IMR-90 (cell line): Measurements from ENCODE around the gene OR10AD1. TPM values are rescaled to one million over a fixed set of nuclear protein-coding genes. Genes with fewer than 3 reads are reported as not detected.

Source experiments
- ATAC-seq: fragments of 200-7000 bp; cut with Tn5 transposase; 2 replicates; pipeline ENCODE4 v1.9.1; 2020; ENCODE audit warnings: low read depth, mild to moderate bottlenecking, moderate library complexity
- BruUV-seq: library from RNA; stranded (reverse); fragments of 400-500 nt; replicated peaks from 2 replicates; lab custom pipeline; 2021; lab: Mats Ljungman, UMichigan
- CTCF ChIA-PET: fragments of 300-600 bp; formaldehyde crosslinking; extraction: SDS; loops from one replicate; lab custom pipeline; 2021; ENCODE audit warnings: antibody characterized with exemption; lab: Yijun Ruan, JAX
- POLR2A ChIA-PET: fragments of 300-600 bp; sonication (Branson Sonifier 250); formaldehyde crosslinking; loops from one replicate; lab custom pipeline; 2022; ENCODE audit warnings: antibody characterized with exemption; ENCODE audit not compliant: unreplicated experiment; lab: Charles Lee
- DNase-seq: peaks from one replicate; pipeline ENCODE4 v3.0.0; 2013
- H2AFZ ChIP-seq: replicated peaks from 2 replicates; pipeline ENCODE3; 2013; ENCODE audit warnings: low read length, mild to moderate bottlenecking; ENCODE audit not compliant: poor library complexity
- H2AK5ac ChIP-seq: 2 replicates; pipeline ENCODE4 v1.6.1; 2013; ENCODE audit warnings: low read depth, low read length, inconsistent platforms
- H2AK9ac ChIP-seq: replicated peaks from 2 replicates; pipeline ENCODE3; 2013; ENCODE audit warnings: mild to moderate bottlenecking, low read depth, low read length, moderate library complexity; ENCODE audit not compliant: poor library complexity
- H2BK120ac ChIP-seq: 2 replicates; pipeline ENCODE4 v1.6.1; 2013; ENCODE audit warnings: low read depth, low read length, inconsistent platforms
- H2BK15ac ChIP-seq: 3 replicates; pipeline ENCODE4 v1.6.1; 2013; ENCODE audit warnings: low read depth, low read length, inconsistent platforms
- H2BK20ac ChIP-seq: 2 replicates; pipeline ENCODE4 v1.6.1; 2013; ENCODE audit warnings: low read depth, mild to moderate bottlenecking, inconsistent platforms, low read length, moderate library complexity
- H2BK5ac ChIP-seq: 2 replicates; pipeline ENCODE4 v1.6.1; 2013; ENCODE audit warnings: mild to moderate bottlenecking, low read depth, low read length, inconsistent platforms; ENCODE audit not compliant: poor library complexity, severe bottlenecking
- H3K14ac ChIP-seq: replicated peaks from 2 replicates; pipeline ENCODE4 v1.6.1; 2013; ENCODE audit warnings: low read depth, low read length, inconsistent platforms
- H3K18ac ChIP-seq: 2 replicates; pipeline ENCODE4 v1.6.1; 2013; ENCODE audit warnings: low read depth, low read length, control low read depth
- H3K23ac ChIP-seq: 2 replicates; pipeline ENCODE4 v1.6.1; 2013; ENCODE audit warnings: low read depth, low read length, inconsistent platforms
- H3K27ac ChIP-seq: 2 replicates; pipeline ENCODE4 v1.5.1; 2013; ENCODE audit warnings: mild to moderate bottlenecking, control low read depth, low read length; ENCODE audit not compliant: insufficient read depth
- H3K27me3 ChIP-seq: 2 replicates; pipeline ENCODE4 v1.6.1; 2013; ENCODE audit warnings: low read length; ENCODE audit not compliant: control insufficient read depth, insufficient read depth
- H3K36me3 ChIP-seq: 2 replicates; pipeline ENCODE4 v1.6.1; 2013; ENCODE audit warnings: low read length, mixed read lengths; ENCODE audit not compliant: control insufficient read depth, insufficient read depth
- H3K4ac ChIP-seq: 2 replicates; pipeline ENCODE4 v1.6.1; 2013; ENCODE audit warnings: low read depth, low read length, inconsistent platforms
- H3K4me1 ChIP-seq: 2 replicates; pipeline ENCODE4 v1.6.1; 2013; ENCODE audit warnings: low read length, mixed read lengths; ENCODE audit not compliant: control insufficient read depth, insufficient read depth
- H3K4me2 ChIP-seq: 2 replicates; pipeline ENCODE4 v1.6.1; 2013; ENCODE audit warnings: low read depth, mild to moderate bottlenecking, control low read depth, low read length, moderate library complexity
- H3K4me3 ChIP-seq: 2 replicates; pipeline ENCODE4 v1.5.1; 2013; ENCODE audit warnings: low read depth, mild to moderate bottlenecking, control low read depth, low read length, moderate library complexity; ENCODE audit not compliant: insufficient read depth
- H3K56ac ChIP-seq: 2 replicates; pipeline ENCODE4 v1.6.1; 2013; ENCODE audit warnings: low read length, inconsistent platforms; ENCODE audit not compliant: insufficient read depth; ENCODE audit errors: extremely low read depth
- H3K79me1 ChIP-seq, 2 experiments: 2 replicates each; pipeline ENCODE4 v1.6.1; 2013; ENCODE audit warnings: low read length in 2 of 2, inconsistent platforms in 1 of 2, low read depth in 1 of 2
- H3K9ac ChIP-seq: 2 replicates; pipeline ENCODE4 v1.6.1; 2013; ENCODE audit warnings: low read depth, low read length, control low read depth
- H3K9me1 ChIP-seq: 2 replicates; pipeline ENCODE4 v1.6.1; 2013; ENCODE audit warnings: low read length, inconsistent platforms; ENCODE audit not compliant: insufficient read depth
- H3K9me3 ChIP-seq: 2 replicates; pipeline ENCODE4 v1.6.1; 2013; ENCODE audit warnings: low read length; ENCODE audit not compliant: control insufficient read depth, insufficient read depth
- H4K20me1 ChIP-seq: 2 replicates; pipeline ENCODE4 v1.6.1; 2013; ENCODE audit warnings: low read length, inconsistent platforms; ENCODE audit not compliant: insufficient read depth
- H4K5ac ChIP-seq: 2 replicates; pipeline ENCODE4 v1.6.1; 2013; ENCODE audit warnings: mild to moderate bottlenecking, low read depth, low read length, control low read depth
- H4K8ac ChIP-seq, 2 experiments: 2 replicates each; pipeline ENCODE4 v1.6.1; 2013; ENCODE audit warnings: low read depth in 2 of 2, low read length in 2 of 2, control low read depth in 1 of 2, inconsistent platforms in 1 of 2
- H4K91ac ChIP-seq: 2 replicates; pipeline ENCODE4 v1.6.1; 2013; ENCODE audit warnings: low read depth, low read length, inconsistent platforms; ENCODE audit not compliant: insufficient read depth
- CEBPB ChIP-seq: IDR thresholded peaks from 2 replicates; pipeline ENCODE4 v1.6.1; 2012; ENCODE audit warnings: low read depth, low read length, improper control_type of control experiment
- CHD1 ChIP-seq: IDR thresholded peaks from 2 replicates; pipeline ENCODE4 v1.6.1; 2012; ENCODE audit warnings: low read depth, low read length, improper control_type of control experiment
- MAFK ChIP-seq: IDR thresholded peaks from 2 replicates; pipeline ENCODE4 v1.6.1; 2012; ENCODE audit warnings: low read depth, low read length, improper control_type of control experiment
- MAZ ChIP-seq: IDR thresholded peaks from 2 replicates; pipeline ENCODE4 v1.6.1; 2012; ENCODE audit warnings: low read depth, mild to moderate bottlenecking, low read length, improper control_type of control experiment, moderate library complexity, borderline replicate concordance
- MXI1 ChIP-seq: IDR thresholded peaks from 2 replicates; pipeline ENCODE4 v1.6.1; 2012; ENCODE audit warnings: low read depth, mild to moderate bottlenecking, low read length, moderate library complexity, borderline replicate concordance
- NFE2L2 ChIP-seq: fragments of 150-350 bp; IDR thresholded peaks from 2 replicates; pipeline ENCODE4 v1.6.1; 2016; ENCODE audit warnings: low read depth, mild to moderate bottlenecking, low read length
- POLR2A ChIP-seq: IDR thresholded peaks from 2 replicates; pipeline ENCODE4 v1.6.1; 2012; ENCODE audit warnings: mild to moderate bottlenecking, low read depth, low read length
- RAD21 ChIP-seq: IDR thresholded peaks from 2 replicates; pipeline ENCODE4 v1.6.1; 2012; ENCODE audit warnings: low read length, improper control_type of control experiment
- RFX5 ChIP-seq: IDR thresholded peaks from 2 replicates; pipeline ENCODE4 v1.8.0; 2012; ENCODE audit warnings: low read depth, mild to moderate bottlenecking, low read length, moderate library complexity
- SMC3 ChIP-seq: fragments of 150-350 bp; IDR thresholded peaks from 2 replicates; pipeline ENCODE4 v1.6.1; 2016; ENCODE audit warnings: low read depth, mild to moderate bottlenecking, antibody characterized with exemption, low read length, moderate library complexity
- WGBS, 2 experiments: methylation state at CpG; one replicate each; pipeline versions ENCODE4 v1.1.5 to v1.1.7; 2013; ENCODE audit warnings: missing lambda C conversion rate in 2 of 2; ENCODE audit not compliant: insufficient read length in 1 of 2; ENCODE audit errors: extremely low coverage in 2 of 2; 5-methylcytosine and 5-hydroxymethylcytosine counted together
- dilution Hi-C: fragments of 300-500 bp; cut with HindIII; formaldehyde crosslinking; loops from one replicate; pipeline ENCODE4 v1.14.3; 2018; ENCODE audit warnings: low sequenced_read_pairs; ENCODE audit not compliant: unreplicated experiment
- in situ Hi-C: fragments of 300-500 bp; cut with MboI; formaldehyde crosslinking; loops from 3 replicates; pipeline ENCODE4 v1.14.3; 2019; ENCODE audit warnings: low sequenced_read_pairs, inconsistent platforms, mixed read lengths
- intact Hi-C: fragments of 100-400 bp; cut with micrococcal nuclease; formaldehyde crosslinking; loops from 2 replicates; pipeline ENCODE4 v1.10.0; 2022
- polyA plus RNA-seq, 3 experiments: library from polyadenylated mRNA; depleted of rRNA; stranded (reverse); fragments of >200 nt; gene quantifications; 2 replicates each; pipeline ENCODE4 v1.2.3, GENCODE V29; 2012; ENCODE audit warnings: low replicate concordance in 1 of 3
- total RNA-seq: library from RNA; depleted of rRNA; stranded (reverse); fragments of >200 nt; gene quantifications from 2 replicates; pipeline ENCODE4 v1.2.3, GENCODE V29; 2012

The OR10AD1 gene
- total and polyA plus RNA-seq, 2 of the 4 experiments (the other 2 are of a cell fraction), result not detected

DNA sequence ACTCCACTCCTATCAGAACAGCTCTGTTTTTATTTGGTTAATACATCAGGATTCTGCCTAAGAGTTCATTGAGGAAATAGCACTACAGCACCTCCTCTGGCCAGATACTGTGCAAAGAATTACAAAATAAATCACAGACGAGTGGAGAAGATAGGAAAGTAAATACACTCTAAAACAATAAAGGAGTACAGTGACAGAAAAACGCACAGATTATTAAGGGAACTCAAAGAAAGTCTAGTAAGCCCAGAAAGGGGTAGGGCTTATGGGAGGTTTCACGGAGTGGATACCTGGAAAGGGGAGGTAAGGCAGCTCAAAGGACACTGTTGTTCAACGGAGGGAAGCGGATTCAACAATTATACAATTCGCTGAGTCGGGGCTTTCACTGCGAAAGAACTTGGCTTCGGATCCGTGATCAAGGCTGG is 5.5 kb downstream of the OR10AD1 start (continued):
- no peak for TF ChIP-seq RFX5

DNA sequence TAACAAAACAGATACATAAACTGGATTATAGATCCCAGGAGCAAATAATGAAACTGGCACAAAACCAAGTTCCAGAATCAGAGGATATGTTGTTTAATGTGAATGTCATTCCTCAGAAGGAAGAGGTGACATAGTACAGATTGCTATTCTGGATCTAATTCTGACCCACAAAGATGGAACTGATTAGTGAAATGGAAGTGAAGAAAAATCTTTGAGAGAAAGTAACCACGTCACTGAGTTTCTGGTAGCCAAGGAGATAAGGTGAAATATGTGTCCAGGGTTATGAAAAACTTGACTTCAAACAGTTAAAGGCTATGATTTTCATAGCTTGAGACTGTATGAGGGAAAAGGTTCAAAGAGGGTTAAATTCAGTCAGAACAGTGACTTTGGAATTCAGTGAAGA is 8.3 kb downstream of the OR10AD1 start:
- TF ChIP-seq SMC3 (no peak), RAD21 (no peak), MXI1 (no peak), CHD1 (no peak), MAFK (no peak), POLR2A (no peak), NFE2L2 (no peak), MAZ (no peak), CEBPB (no peak)
- Histone ChIP-seq H3K23ac (no peak overlapping the region), H3K56ac (no peak overlapping the region), H3K9me3 (no peaks in the 10 kb centered on the region), H2AK5ac (no peak overlapping the region), H3K79me1 (peaks cover 0 to 8% of the 10 kb centered on the region in 2 experiments; a peak in 2 of 4 replicates), H3K4me2 (no peak overlapping the region), H2BK120ac (no peak overlapping the region), H2BK20ac (no peak overlapping the region), H2BK5ac (no peak overlapping the region), H2AFZ (no peak overlapping the region), H4K8ac (no peak overlapping the region), H4K91ac (no peak overlapping the region), H3K27me3 (peaks cover 15% of the 10 kb centered on the region), H3K4me1 (peaks cover 5% of the 10 kb centered on the region; the same call in 1 of the 2 replicates), H3K18ac (no peak overlapping the region), H3K9ac (no peak overlapping the region), H4K5ac (no peak overlapping the region), H3K27ac (no peak overlapping the region), H3K9me1 (peaks cover 3% of the 10 kb centered on the region; the same call in 1 of the 2 replicates), H2AK9ac (no peak overlapping the region), H3K4ac (no peak overlapping the region), H3K36me3 (no peaks in the 10 kb centered on the region), H2BK15ac (no peak overlapping the region), H4K20me1 (no peaks in the 10 kb centered on the region), H3K14ac (no peak overlapping the region), H3K4me3 (no peak overlapping the region)
- ChIA-PET POLR2A (no interaction called here), CTCF (interaction anchor here (0.6 kb wide), 1 partner anchor 423 kb away, joined by 3 read pairs; no protein-coding TSS in a partner anchor)
- no CpG with 5 or more reads among the region's 1 CpG for WGBS, 2 experiments
- in situ Hi-C loops (no loop called here), intact Hi-C loops (loop anchor here (5.0 kb wide), 2 partner anchors 158 to 618 kb away; partner anchors contain the start of gene ZNF641), dilution Hi-C loops (no loop called here)
- BruUV-seq, result no TSS peak
- DNase-seq, result no peak
- ATAC-seq, result no peak
